Activated naive CD8-positive, alpha-beta T cell treated with anti-CD3 and anti-CD28 coated beads, Interleukin-2, amount 50 U/mL, for 24 hours (primary cell): ENCODE results near the gene KDM5D.

Experiments used
- ATAC-seq: fragments of 150-1000 bp; cut with Tn5 transposase; one replicate; pipeline ENCODE4 v1.10.0; 2021
- DNase-seq: peaks from one replicate; pipeline ENCODE4 v3.0.0; 2021
- H3K27ac Mint-ChIP-seq: one replicate; pipeline ENCODE4 v1.8.0; 2021; ENCODE audit warnings: mild to moderate bottlenecking, mixed read lengths
- H3K27me3 Mint-ChIP-seq: one replicate; pipeline ENCODE4 v1.8.0; 2021; ENCODE audit warnings: mixed read lengths
- H3K36me3 Mint-ChIP-seq: one replicate; pipeline ENCODE4 v1.8.0; 2021; ENCODE audit warnings: low read depth, mixed read lengths
- H3K4me1 Mint-ChIP-seq: one replicate; pipeline ENCODE4 v1.8.0; 2021; ENCODE audit warnings: mixed read lengths
- H3K4me3 Mint-ChIP-seq: one replicate; pipeline ENCODE4 v1.8.0; 2021; ENCODE audit warnings: mild to moderate bottlenecking, moderate library complexity, mixed read lengths
- H3K9me3 Mint-ChIP-seq: one replicate; pipeline ENCODE4 v1.8.0; 2021; ENCODE audit warnings: mixed read lengths

The KDM5D gene

DNA sequence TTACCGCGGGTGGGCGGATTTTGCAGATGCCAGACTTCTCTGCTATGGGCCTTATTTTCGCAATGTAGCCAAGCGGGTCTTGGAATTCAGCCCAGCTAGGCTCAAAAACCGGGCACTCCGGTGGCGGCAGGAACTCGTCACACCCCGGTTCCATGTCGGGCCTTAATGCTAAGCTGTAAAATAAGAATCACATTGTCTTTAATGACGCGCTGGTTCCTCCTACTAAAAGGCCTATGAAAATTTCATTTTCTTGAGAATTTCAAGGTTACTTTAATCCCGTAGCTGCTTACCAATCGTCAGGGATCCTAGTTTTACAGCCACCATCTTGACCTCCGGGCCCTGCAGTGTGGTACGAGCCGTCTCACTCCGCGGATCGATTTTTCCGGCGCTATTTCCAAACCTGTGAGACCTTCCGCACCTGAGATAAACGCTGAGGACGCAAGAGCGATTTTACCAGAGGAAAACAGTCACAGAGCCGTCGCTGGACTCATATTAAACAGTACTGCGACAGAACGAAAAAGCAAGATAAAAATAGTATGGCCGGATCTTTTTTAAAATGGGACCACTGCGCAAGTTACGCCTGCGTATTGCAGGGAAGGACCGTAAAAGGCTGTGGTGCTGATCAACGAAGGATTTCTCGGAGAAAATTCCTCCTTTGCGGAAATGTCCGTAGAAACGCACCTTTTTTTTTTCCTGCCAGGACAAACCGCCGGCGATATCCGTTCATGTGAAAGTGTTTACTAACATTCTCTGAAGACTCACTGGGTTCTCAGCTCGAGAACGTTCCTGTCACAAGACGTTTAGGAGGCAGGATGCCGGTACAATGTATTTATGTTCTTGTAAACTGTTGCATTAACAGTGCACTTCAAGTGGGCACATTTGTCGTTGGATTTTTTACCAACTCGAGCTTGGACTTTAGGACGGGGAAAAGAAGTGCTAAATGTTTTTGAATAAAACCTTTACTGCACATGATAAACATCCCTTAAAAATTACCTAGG is at the start of gene KDM5D:
TSS of gene KDM5D (minus strand) at position 346 of the 998 bp plus-strand sequence. CDS start at position 154, 192 bp downstream.
- peaks cover 24% of the 10 kb centered on the region for H3K4me1 Mint-ChIP-seq
- H3K27me3 Mint-ChIP-seq, result no peaks in the 10 kb centered on the region
- peak; percentile 92 for ATAC-seq
- H3K36me3 Mint-ChIP-seq, result peaks cover 11% of the 10 kb centered on the region
- H3K27ac Mint-ChIP-seq, result peak within 1 kb of the TSS; percentile 93
- H3K9me3 Mint-ChIP-seq, result no peaks in the 10 kb centered on the region
- peak; percentile 53 for DNase-seq
- peak within 1 kb of the TSS; percentile 91 for H3K4me3 Mint-ChIP-seq

DNA sequence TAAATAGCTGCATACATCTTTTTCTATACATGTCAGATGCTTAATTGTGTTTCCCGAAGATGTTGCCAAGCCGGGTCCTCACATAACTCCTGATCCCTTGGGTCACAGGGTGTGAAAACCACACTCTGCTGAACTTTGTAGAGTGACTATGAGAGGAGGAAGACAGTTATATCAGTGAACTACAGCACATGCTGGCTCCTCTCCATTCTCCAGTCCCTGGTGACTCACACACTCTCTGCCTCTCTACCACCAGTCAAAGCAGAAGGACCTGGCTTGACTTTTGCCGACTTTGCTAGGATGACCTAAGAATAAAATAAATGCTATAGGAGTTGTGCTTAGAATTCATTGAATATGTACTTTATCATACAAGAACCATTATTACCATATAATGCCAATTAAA is 23.8 kb upstream of the KDM5D start:
- Mint-ChIP-seq H3K4me3 (no peak overlapping the region), H3K4me1 (no peaks in the 10 kb centered on the region), H3K27ac (no peak overlapping the region), H3K9me3 (no peaks in the 10 kb centered on the region), H3K27me3 (no peaks in the 10 kb centered on the region), H3K36me3 (no peaks in the 10 kb centered on the region)
- no peak for DNase-seq
- ATAC-seq, result no peak

DNA sequence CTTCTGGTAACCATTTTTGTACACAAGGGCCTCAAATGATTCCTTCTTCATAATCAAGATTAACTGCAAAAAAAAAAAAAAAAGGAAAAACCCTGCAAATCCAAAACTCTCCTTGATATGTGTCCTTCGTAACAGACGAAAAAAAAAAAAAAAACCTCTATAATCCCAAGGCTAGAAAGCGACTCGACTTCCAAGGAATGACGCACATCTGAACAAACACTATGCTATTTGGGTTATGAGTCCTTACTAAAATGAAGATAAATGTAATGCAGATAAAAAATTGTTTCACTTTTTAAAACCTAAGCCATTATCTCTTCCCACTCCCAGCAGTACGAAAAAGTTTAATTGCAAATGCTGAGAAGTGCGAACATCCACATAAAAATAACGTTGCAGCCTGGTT is 1.2 kb downstream of the KDM5D start:
- ATAC-seq (no peak), DNase-seq (no peak)
- H3K27ac Mint-ChIP-seq, result no peak overlapping the region
- no peaks in the 10 kb centered on the region for H3K9me3 Mint-ChIP-seq
- H3K4me1 Mint-ChIP-seq, result peaks cover 30% of the 10 kb centered on the region
- no peaks in the 10 kb centered on the region for H3K27me3 Mint-ChIP-seq
- peaks cover 16% of the 10 kb centered on the region for H3K36me3 Mint-ChIP-seq
- peak overlapping the region; percentile 91 for H3K4me3 Mint-ChIP-seq

DNA sequence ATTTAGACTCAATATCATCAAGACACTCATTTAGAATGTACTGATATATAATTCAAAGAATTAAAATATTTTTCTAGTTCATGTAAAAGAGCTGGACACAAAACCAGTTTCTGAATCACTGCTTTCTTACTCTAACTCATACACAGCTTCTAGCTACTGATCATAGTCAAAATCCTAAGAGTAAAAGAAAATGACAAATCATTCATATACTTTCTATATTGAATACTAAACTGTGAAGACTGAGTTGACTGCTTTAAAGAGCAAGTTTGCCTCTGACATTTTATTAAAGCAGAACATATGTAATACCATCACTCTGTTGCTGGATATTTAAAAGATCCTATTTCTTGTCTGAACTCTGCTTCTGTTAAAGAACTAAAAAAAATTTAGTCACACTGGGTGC is 2.4 kb downstream of the KDM5D start:
- Mint-ChIP-seq H3K9me3 (no peaks in the 10 kb centered on the region), H3K4me3 (no peak overlapping the region)
- peak; percentile 26 for ATAC-seq

DNA sequence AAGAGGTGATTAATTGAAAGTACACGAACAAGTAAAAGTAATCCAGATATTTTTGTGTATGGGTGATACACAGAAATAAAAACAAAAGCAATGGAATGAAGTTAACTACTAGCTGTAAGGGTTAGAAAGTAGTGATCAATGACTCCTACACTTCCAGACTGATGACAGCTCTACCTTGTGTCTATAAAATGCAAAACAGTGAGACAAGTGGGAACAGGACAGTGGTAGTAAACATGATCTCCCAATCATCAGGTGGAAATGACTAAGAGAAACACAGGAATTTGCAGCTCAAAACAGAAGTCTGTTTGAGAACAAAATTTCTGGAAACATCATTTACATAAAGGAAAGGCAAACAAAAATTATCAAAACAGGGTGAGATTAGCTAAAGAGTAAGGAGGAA is 10.1 kb downstream of the KDM5D start:
- H3K36me3 Mint-ChIP-seq, result peaks cover 37% of the 10 kb centered on the region
- no peaks in the 10 kb centered on the region for H3K27me3 Mint-ChIP-seq
- H3K4me3 Mint-ChIP-seq, result no peak overlapping the region
- no peak for DNase-seq
- H3K4me1 Mint-ChIP-seq, result peaks cover 12% of the 10 kb centered on the region
- no peak overlapping the region for H3K27ac Mint-ChIP-seq
- H3K9me3 Mint-ChIP-seq, result no peaks in the 10 kb centered on the region
- ATAC-seq, result no peak

More for the DNA sequence above, 2.4 kb downstream of the KDM5D start:
- DNase-seq, result no peak
- no peak overlapping the region for H3K27ac Mint-ChIP-seq
- H3K36me3 Mint-ChIP-seq, result peaks cover 17% of the 10 kb centered on the region
- H3K27me3 Mint-ChIP-seq, result no peaks in the 10 kb centered on the region
- peaks cover 30% of the 10 kb centered on the region for H3K4me1 Mint-ChIP-seq

DNA sequence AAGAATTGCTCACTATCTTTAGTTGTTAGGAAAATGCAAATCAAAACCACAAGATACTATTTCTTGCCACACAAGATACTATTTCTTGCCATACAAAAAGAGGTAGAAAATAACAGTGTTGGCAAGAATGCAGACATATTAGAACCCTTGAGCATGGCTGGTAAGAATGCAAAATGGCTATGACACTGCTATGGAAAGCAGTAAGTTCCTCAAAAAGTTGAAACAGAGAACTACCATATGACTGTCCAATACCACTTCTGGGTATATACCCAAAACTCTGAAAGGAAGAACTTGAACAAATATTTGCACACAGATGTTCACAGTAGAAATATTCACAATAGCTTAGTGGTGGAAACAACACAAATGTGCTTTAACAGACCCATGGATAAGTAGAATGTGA is 26.6 kb downstream of the KDM5D start:
- no peak overlapping the region for H3K27ac Mint-ChIP-seq
- no peak for ATAC-seq
- no peak overlapping the region for H3K4me3 Mint-ChIP-seq
- H3K9me3 Mint-ChIP-seq, result no peaks in the 10 kb centered on the region
- H3K27me3 Mint-ChIP-seq, result no peaks in the 10 kb centered on the region
- peaks cover 64% of the 10 kb centered on the region for H3K36me3 Mint-ChIP-seq
- DNase-seq, result no peak
- peaks cover 6% of the 10 kb centered on the region for H3K4me1 Mint-ChIP-seq

DNA sequence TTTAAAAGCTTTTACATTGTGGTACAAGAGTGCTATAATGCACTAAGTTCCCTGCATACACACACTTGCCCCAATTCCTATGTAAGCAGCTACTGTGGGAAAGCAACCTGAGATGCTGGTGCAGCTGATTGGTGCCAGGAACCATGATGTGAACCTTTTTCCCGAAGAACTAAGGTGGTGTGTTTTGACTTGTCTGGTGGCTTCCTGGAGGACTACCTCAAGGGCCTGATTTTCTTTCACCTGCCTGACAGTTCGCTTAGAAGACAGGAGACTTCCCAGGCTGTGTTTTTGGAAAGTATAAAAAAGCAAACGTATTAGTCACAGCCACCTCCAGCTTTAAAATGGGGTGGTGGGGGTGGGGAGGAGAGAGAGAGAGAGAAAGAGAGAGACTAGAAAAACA is 27.4 kb downstream of the KDM5D start:
- no peaks in the 10 kb centered on the region for H3K9me3 Mint-ChIP-seq
- H3K27me3 Mint-ChIP-seq, result no peaks in the 10 kb centered on the region
- H3K4me3 Mint-ChIP-seq, result no peak overlapping the region
- peaks cover 6% of the 10 kb centered on the region for H3K4me1 Mint-ChIP-seq
- DNase-seq, result no peak
- H3K27ac Mint-ChIP-seq, result no peak overlapping the region
- H3K36me3 Mint-ChIP-seq, result peaks cover 64% of the 10 kb centered on the region
- ATAC-seq, result no peak

DNA sequence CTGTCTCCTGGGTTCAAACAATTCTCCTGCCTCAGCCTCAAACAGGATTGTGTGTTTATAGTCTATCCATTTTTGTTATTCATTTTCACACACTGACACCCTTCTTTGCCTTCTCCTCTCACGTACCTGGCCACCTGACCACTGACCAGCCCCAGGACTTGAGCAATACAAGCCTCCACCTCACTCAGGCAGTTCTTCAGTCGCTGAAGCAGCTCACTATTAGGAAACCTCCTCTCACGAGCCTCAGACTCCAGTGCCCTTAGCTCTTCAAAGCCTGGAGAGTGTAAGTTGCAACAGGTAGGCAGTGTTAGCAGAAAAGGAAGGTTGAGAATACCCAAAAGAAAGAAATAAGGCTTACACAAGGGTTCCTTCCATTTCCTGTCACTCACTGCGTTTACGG is 29.3 kb downstream of the KDM5D start:
- ATAC-seq, result no peak
- no peaks in the 10 kb centered on the region for H3K27me3 Mint-ChIP-seq
- H3K9me3 Mint-ChIP-seq, result no peaks in the 10 kb centered on the region
- peaks cover 50% of the 10 kb centered on the region for H3K36me3 Mint-ChIP-seq
- H3K4me1 Mint-ChIP-seq, result peaks cover 6% of the 10 kb centered on the region
- H3K4me3 Mint-ChIP-seq, result no peak overlapping the region
- no peak overlapping the region for H3K27ac Mint-ChIP-seq
- no peak for DNase-seq

DNA sequence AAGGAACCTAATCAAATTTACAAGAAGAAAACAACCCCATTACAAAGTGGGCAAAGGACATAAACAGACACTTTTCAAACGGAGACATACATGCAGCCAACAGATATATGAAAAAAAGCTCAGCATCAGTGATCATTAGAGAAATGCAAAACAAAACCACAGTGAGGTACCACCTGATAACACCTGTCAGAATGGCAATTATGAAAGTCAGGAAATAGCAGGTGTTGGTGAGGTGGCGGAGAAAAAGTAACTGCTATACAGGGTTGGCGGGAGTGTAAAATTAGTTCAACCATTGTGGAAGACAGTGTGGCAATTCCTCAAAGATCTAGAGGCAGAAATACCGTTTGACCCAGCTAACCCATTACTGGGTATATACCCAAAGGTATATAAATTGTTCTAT is 31.1 kb downstream of the KDM5D start:
- ATAC-seq, result no peak
- no peak for DNase-seq
- Mint-ChIP-seq H3K4me3 (no peak overlapping the region), H3K27me3 (no peaks in the 10 kb centered on the region), H3K4me1 (peaks cover 6% of the 10 kb centered on the region), H3K27ac (no peak overlapping the region), H3K9me3 (no peaks in the 10 kb centered on the region), H3K36me3 (peaks cover 49% of the 10 kb centered on the region)

DNA sequence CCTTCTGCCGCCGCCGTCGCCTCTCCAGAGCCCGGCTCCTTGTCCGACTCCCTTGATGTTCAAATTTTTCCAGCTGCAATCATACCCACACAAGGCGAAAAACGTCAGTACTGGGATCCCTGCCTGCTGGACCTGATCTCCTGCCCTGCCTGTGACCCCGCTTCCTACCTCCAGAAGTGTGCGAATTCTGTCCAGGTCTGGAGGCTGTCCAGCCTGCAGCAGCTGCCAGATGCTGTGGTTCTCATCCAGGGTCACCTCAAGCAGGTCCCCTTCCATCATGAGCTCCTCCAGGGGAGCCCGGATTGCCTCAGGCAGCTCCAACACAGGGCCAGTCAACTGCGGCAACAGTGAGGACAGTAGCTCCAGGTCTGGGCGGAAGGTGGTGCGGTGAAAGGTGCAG is 38.3 kb downstream of the KDM5D start:
- DNase-seq (no peak), ATAC-seq (no peak)
- H3K4me1 Mint-ChIP-seq, result peaks cover 4% of the 10 kb centered on the region
- peaks cover 56% of the 10 kb centered on the region for H3K36me3 Mint-ChIP-seq
- H3K27me3 Mint-ChIP-seq, result no peaks in the 10 kb centered on the region
- no peaks in the 10 kb centered on the region for H3K9me3 Mint-ChIP-seq
- H3K27ac Mint-ChIP-seq, result no peak overlapping the region
- H3K4me3 Mint-ChIP-seq, result no peak overlapping the region

DNA sequence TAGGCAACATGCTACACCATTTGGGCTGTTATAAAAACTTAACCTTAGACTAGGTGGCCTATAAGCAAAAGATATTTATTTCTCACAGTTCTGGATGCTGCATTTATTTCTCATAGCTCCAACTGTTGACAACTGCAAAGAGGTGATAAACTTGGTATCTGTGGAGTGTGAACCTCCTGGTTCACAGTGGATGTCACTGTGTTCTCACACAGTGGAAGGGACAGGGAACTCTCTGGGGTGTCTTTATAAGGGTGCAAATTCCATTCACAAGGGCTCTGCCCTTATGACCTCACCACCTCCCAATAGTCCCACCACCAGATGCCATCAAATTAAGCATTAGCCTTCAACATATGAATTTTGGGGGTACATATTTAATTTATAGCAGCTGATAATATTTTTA is 46.0 kb downstream of the KDM5D start:
- H3K27ac Mint-ChIP-seq, result no peak overlapping the region
- H3K36me3 Mint-ChIP-seq, result peaks cover 81% of the 10 kb centered on the region
- H3K4me1 Mint-ChIP-seq, result no peaks in the 10 kb centered on the region

DNA sequence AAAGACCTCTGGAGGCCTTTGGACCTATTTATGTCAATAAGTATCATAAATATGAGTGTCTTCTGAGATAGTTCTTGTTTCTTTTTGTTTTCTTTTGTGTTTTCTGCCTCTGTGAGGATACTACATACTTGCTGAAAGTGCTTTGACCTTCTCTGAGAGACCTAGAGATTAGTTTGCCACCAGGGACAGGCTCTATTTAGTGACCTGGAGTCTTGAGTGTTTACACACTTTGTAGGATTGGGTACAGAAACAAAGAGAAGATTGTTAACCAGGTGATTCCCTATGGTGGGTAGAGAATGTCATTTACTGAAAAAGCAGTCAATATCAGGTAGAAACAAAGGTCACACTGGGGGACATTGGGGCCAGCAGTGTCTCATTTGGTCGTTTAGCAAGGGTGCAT is 63.7 kb downstream of the KDM5D start:
- no peak for DNase-seq
- no peak for ATAC-seq
- H3K27ac Mint-ChIP-seq, result no peak overlapping the region
- no peaks in the 10 kb centered on the region for H3K27me3 Mint-ChIP-seq
- H3K4me1 Mint-ChIP-seq, result no peaks in the 10 kb centered on the region
- peaks cover 9% of the 10 kb centered on the region for H3K9me3 Mint-ChIP-seq
- peaks cover 2% of the 10 kb centered on the region for H3K36me3 Mint-ChIP-seq
- H3K4me3 Mint-ChIP-seq, result no peak overlapping the region

More for the DNA sequence above, 46.0 kb downstream of the KDM5D start:
- H3K4me3 Mint-ChIP-seq, result no peak overlapping the region
- DNase-seq, result no peak
- no peaks in the 10 kb centered on the region for H3K27me3 Mint-ChIP-seq
- H3K9me3 Mint-ChIP-seq, result peaks cover 9% of the 10 kb centered on the region
- no peak for ATAC-seq
